SJSA1 (cell line): ENCODE measurements around the gene FIS1. TPM values are rescaled to one million over a fixed set of nuclear protein-coding genes. Genes with fewer than 3 reads are reported as not detected.
"Not testable (repeated sequence)": the region's sequence is repeated elsewhere in the genome, so short reads cannot be mapped to it uniquely, and the experiment has no call there.

Experiments
- DNase-seq, 2 experiments: peaks; one replicate each; pipeline ENCODE4 v3.0.0-alpha.2; 2015 to 2020; ENCODE audit warnings: low spot score in 2 of 2, low read depth in 1 of 2
- H3K27ac ChIP-seq: fragments of 250-450 bp; sonication (Bioruptor Pico); 2 replicates; pipeline ENCODE4 v1.5.1; 2020; ENCODE audit warnings: mild to moderate bottlenecking, moderate library complexity
- H3K27me3 ChIP-seq: fragments of 250-450 bp; sonication (Bioruptor Pico); replicated peaks from 2 replicates; pipeline ENCODE4 v1.5.1; 2020; ENCODE audit warnings: mild to moderate bottlenecking, moderate library complexity
- H3K36me3 ChIP-seq: fragments of 250-450 bp; sonication (Bioruptor Pico); 2 replicates; pipeline ENCODE4 v1.5.1; 2020; ENCODE audit warnings: mild to moderate bottlenecking
- H3K4me1 ChIP-seq: fragments of 250-450 bp; sonication (Bioruptor Pico); replicated peaks from 2 replicates; pipeline ENCODE4 v1.6.1; 2021; ENCODE audit warnings: mild to moderate bottlenecking
- H3K4me3 ChIP-seq: fragments of 250-450 bp; sonication (Bioruptor Pico); 2 replicates; pipeline ENCODE4 v1.5.1; 2020; ENCODE audit warnings: mild to moderate bottlenecking
- H3K9me3 ChIP-seq: fragments of 250-450 bp; sonication (Bioruptor Pico); replicated peaks from 2 replicates; pipeline ENCODE4 v1.5.1; 2020; ENCODE audit warnings: mild to moderate bottlenecking
- total RNA-seq: library from RNA; depleted of rRNA; stranded (reverse); fragments of >200 nt; shearing (Covaris generic); gene quantifications from 2 replicates; pipeline ENCODE4 v1.2.3, GENCODE V29; 2014

Gene FIS1
- total RNA-seq, 1 experiment from 2014 or later = 132 TPM

GRCh38 chr7:101212014-101212413 lies 32.9 kb downstream of the FIS1 start:
- H3K9me3 ChIP-seq = no peaks in the 10 kb centered on the region
- peaks cover 11% of the 10 kb centered on the region for H3K4me1 ChIP-seq
- H3K27ac ChIP-seq = no peak overlapping the region
- H3K36me3 ChIP-seq = peaks cover 62% of the 10 kb centered on the region
- DNase-seq = no peak
- no peak overlapping the region for H3K4me3 ChIP-seq
- no peaks in the 10 kb centered on the region for H3K27me3 ChIP-seq

DNA sequence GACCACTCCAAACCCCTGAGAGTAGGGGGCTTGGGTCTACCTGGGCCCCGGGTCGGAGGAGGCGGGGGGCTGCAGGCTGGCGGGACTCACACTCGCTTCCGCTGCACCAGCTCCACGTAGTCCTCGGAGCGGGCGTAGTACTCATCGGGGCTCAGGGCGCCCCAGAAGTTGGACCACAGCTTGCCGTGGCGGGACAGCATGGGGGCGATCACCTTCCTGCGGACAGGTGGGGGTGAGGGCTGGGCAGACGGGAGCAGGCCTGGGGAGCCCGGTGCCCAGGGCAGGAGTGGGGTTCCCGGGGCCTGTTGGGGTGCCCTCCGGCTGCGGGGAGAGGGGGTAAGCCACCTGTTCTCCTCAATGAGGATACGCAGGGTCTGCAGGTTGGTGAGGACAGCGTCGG lies 33.4 kb downstream of the FIS1 start:
- H3K27ac ChIP-seq = no peak overlapping the region
- no peaks in the 10 kb centered on the region for H3K9me3 ChIP-seq
- peaks cover 6% of the 10 kb centered on the region for H3K4me1 ChIP-seq
- no peak overlapping the region for H3K4me3 ChIP-seq
- H3K36me3 ChIP-seq = peaks cover 64% of the 10 kb centered on the region
- H3K27me3 ChIP-seq = no peaks in the 10 kb centered on the region
- DNase-seq = no peak

- Histone ChIP-seq H3K36me3 (peaks cover 62% of the 10 kb centered on the region), H3K27ac (no peak overlapping the region), H3K27me3 (no peaks in the 10 kb centered on the region), H3K9me3 (no peaks in the 10 kb centered on the region), H3K4me3 (no peak overlapping the region), H3K4me1 (no peaks in the 10 kb centered on the region)
- no peak for DNase-seq
Observed at GRCh38 chr7:101210143-101210542, 34.7 kb downstream of the FIS1 start.

- no peak overlapping the region for H3K4me3 ChIP-seq
Observed at GRCh38 chr7:101208794-101209193, 36.1 kb downstream of the FIS1 start.

DNA sequence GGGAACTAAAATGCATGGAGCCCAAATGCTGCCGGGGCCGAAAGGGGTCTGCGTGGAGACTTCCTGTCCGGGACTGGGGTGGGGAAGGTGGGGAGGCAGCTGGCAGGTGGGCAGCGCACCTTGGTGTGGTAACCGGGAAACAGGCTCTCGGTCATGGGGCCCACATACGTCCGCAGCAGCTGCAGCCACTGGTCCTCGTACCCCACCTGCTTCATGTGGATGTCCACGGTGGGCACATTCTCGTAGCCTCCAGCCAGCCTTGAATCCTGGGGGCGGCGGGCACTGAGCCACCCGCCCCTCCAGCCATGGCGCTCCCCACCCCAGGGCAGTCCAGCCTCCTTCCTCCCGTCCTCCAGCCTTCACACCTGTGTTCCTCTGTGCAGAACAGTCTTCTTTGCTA lies 37.4 kb downstream of the FIS1 start:
- no peaks in the 10 kb centered on the region for H3K9me3 ChIP-seq
- H3K4me1 ChIP-seq = no peaks in the 10 kb centered on the region
- no peak overlapping the region for H3K4me3 ChIP-seq
- peaks cover 42% of the 10 kb centered on the region for H3K36me3 ChIP-seq
- no peak overlapping the region for H3K27ac ChIP-seq
- no peak for DNase-seq
- H3K27me3 ChIP-seq = peaks cover 9% of the 10 kb centered on the region

More at GRCh38 chr7:101208794-101209193, 36.1 kb downstream of the FIS1 start:
- Histone ChIP-seq H3K27me3 (no peaks in the 10 kb centered on the region), H3K4me1 (no peaks in the 10 kb centered on the region), H3K36me3 (peaks cover 48% of the 10 kb centered on the region), H3K27ac (no peak overlapping the region), H3K9me3 (no peaks in the 10 kb centered on the region)
- no peak for DNase-seq

DNA sequence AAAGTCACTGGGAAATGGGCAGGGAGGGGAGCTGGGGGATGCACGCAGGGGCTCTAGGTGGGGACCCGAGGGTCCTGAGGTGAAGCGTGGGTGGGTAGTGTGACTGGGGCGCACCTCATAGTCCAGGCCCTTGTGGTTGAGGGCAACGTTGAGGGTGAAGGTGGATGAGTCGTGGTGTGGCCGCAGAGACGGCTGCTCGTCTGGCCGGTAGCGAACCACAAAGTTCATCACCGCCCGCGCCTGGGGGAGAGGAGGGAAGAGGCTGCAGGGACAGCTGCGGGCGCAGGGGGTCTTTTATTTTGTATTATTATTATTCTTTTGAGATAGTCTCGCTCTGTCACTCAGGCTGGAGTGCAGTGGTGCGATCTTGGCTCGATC lies 38.2 kb downstream of the FIS1 start:
- DNase-seq = no peak
- peaks cover 35% of the 10 kb centered on the region for H3K36me3 ChIP-seq
- H3K4me1 ChIP-seq = 0 out of 2 replicates have a peak, but pooled peaks cover 3% of the 10 kb centered on the region
- no peak overlapping the region for H3K27ac ChIP-seq
- H3K4me3 ChIP-seq = no peak overlapping the region
- 0 out of 2 replicates have a peak, but pooled peaks cover 1% of the 10 kb centered on the region for H3K9me3 ChIP-seq
- peaks cover 17% of the 10 kb centered on the region for H3K27me3 ChIP-seq

DNA sequence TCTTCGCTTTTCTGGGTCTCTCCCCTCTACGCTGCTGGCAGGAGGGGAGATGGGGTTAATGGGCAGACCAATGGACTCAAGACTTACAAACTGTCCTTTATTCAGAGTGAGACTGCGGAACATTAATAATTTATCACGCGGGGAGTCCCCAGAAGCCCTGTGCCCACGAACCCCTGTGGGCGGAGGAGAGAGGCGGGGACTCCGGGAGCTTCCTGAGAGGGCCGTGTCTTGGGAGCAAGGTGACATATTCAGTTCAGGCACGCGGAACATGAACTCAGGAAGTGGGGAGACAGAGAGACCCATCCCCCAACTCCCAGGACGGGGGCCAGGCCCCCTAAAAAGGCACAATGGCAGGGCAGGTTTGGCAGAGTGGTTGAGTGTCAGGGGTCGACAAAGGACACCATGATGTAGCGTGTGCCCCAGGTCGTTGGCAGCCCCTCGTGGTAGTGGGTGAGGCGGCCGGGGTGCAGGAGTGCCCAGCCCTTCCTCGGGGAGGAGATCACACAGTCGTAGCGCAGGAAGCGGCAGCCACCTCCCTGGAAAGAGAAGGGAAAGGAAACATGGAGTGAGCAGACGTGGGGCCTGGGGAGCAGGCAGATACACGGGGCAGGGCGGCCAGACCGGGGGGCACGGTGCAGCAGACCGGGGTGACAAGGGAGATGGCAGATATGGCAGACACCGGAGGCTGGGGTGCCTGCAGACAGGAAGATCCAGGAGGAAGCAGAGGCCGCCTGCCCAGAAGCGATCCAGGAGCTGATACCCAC lies 38.8 kb downstream of the FIS1 start:
- no peak for DNase-seq
- H3K9me3 ChIP-seq = 0 out of 2 replicates have a peak, but pooled peaks cover 2% of the 10 kb centered on the region
- H3K27ac ChIP-seq = no peak overlapping the region
- no peak overlapping the region for H3K4me3 ChIP-seq
- peaks cover 20% of the 10 kb centered on the region for H3K27me3 ChIP-seq
- H3K4me1 ChIP-seq = 0 out of 2 replicates have a peak, but pooled peaks cover 4% of the 10 kb centered on the region
- peaks cover 29% of the 10 kb centered on the region for H3K36me3 ChIP-seq

GRCh38 chr7:101203740-101204738 lies 40.8 kb downstream of the FIS1 start:
- H3K4me3 ChIP-seq, DNase-seq, H3K27ac ChIP-seq, H3K4me1 ChIP-seq, H3K9me3 ChIP-seq: not testable (repeated sequence)
- H3K36me3 ChIP-seq = peaks cover 15% of the 10 kb centered on the region; the same call in 1 of the 2 replicates
- peaks cover 32% of the 10 kb centered on the region for H3K27me3 ChIP-seq

DNA sequence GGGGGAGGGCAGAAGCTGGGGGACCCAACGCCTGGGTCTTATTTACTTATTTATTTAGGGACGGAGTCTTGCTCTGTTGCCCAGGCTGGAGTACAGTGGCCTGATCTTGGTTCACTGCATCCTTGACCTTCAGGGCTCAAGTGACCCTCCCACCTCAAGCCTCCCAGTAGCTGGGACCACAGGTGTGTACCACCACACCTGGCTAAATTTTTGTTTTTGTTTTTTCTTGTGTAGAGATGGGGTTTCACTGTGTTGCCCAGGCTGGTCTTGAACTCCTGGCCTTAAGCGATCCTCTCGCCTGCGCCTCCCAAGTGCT lies 42.3 kb downstream of the FIS1 start:
- no peak overlapping the region for H3K4me3 ChIP-seq
- peaks cover 38% of the 10 kb centered on the region for H3K27me3 ChIP-seq
- H3K4me1 ChIP-seq = 0 out of 2 replicates have a peak, but pooled peaks cover 4% of the 10 kb centered on the region
- DNase-seq = no peak
- H3K9me3 ChIP-seq = 0 out of 2 replicates have a peak, but pooled peaks cover 2% of the 10 kb centered on the region
- no peak overlapping the region for H3K27ac ChIP-seq
- H3K36me3 ChIP-seq = peaks cover 12% of the 10 kb centered on the region; the same call in 1 of the 2 replicates

GRCh38 chr7:101201695-101202602 lies 42.9 kb downstream of the FIS1 start:
- DNase-seq = no peak
- Histone ChIP-seq H3K4me1 (0 out of 2 replicates have a peak, but pooled peaks cover 4% of the 10 kb centered on the region), H3K27me3 (peaks cover 43% of the 10 kb centered on the region), H3K36me3 (peaks cover 8% of the 10 kb centered on the region; the same call in 1 of the 2 replicates), H3K9me3 (0 out of 2 replicates have a peak, but pooled peaks cover 2% of the 10 kb centered on the region), H3K27ac (no peak overlapping the region), H3K4me3 (no peak overlapping the region)

DNA sequence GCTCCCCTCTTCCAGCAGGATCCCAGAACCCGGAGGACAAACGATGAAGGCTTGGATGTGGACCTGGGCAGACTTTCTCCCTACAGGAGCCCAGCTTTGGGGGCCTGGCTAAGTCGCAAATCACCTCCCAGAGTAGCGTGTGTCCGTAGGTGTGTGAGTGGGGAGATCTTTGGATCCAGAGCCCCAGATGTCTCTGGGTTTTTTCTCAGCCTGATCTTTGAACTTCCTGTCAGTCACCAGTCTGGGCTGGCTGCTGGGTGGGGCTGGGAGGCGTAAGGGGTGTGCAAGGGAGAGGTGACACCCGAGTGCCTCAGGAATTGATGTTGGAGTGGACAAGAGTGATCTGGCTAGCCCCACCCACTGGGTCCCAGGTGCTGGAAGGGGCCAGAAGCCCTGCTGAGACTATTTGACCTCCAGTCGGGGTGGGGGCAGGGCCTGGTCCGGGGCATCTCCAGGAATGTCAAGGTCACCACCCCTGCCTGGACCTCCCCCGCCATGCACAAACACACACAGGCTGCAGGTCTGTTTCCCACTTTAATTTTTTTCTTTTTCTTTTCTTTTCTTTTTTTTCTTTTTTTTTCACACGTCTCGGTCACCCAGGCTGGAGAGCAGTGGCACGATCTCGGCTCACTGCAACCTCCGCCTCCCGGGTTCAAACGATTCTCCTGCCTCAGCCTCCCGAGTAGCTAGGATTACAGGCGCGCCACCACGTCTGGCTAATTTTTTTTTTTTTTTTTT lies 43.9 kb downstream of the FIS1 start, which contains the start of gene MOGAT3:
TSS of gene MOGAT3 (minus strand) at position 175 of the 738 bp plus-strand sequence. CDS start 182 bp downstream, outside the sequence.
- Histone ChIP-seq H3K9me3 (0 out of 2 replicates have a peak, but pooled peaks cover 2% of the 10 kb centered on the region), H3K27ac (no peak within 1 kb of the TSS), H3K4me3 (no peak within 1 kb of the TSS), H3K4me1 (0 out of 2 replicates have a peak, but pooled peaks cover 4% of the 10 kb centered on the region), H3K27me3 (peaks cover 43% of the 10 kb centered on the region), H3K36me3 (peaks cover 3% of the 10 kb centered on the region; the same call in 1 of the 2 replicates)
- DNase-seq = no peak

- H3K4me3 ChIP-seq = no peak overlapping the region
- no peaks in the 10 kb centered on the region for H3K36me3 ChIP-seq
- DNase-seq = no peak
- no peak overlapping the region for H3K27ac ChIP-seq
- H3K4me1 ChIP-seq = 0 out of 2 replicates have a peak, but pooled peaks cover 4% of the 10 kb centered on the region
- H3K27me3 ChIP-seq = peaks cover 43% of the 10 kb centered on the region
- H3K9me3 ChIP-seq = 0 out of 2 replicates have a peak, but pooled peaks cover 2% of the 10 kb centered on the region
Observed at GRCh38 chr7:101200504-101200861, 44.4 kb downstream of the FIS1 start.
